Mucosa of rectum (tissue), 2 donors: ENCODE measurements around the gene ELOVL3.

Source experiments
- H3K27ac ChIP-seq, 2 donors: one replicate each; pipeline ENCODE4 v1.7.0; 2013; ENCODE audit warnings: inconsistent platforms in 2 of 2, low read depth in 2 of 2, low read length in 2 of 2
- H3K27me3 ChIP-seq, 2 donors: one replicate each; pipeline ENCODE4 v1.7.0; 2013; ENCODE audit warnings: low read length in 2 of 2; ENCODE audit not compliant: control insufficient read depth in 2 of 2, insufficient read depth in 2 of 2
- H3K36me3 ChIP-seq, 2 donors: one replicate each; pipeline ENCODE4 v1.7.0; 2013; ENCODE audit warnings: low read length in 2 of 2; ENCODE audit not compliant: control insufficient read depth in 2 of 2, insufficient read depth in 2 of 2
- H3K4me1 ChIP-seq, 2 donors: one replicate each; pipeline ENCODE4 v1.7.0; 2013; ENCODE audit warnings: low read length in 2 of 2, mild to moderate bottlenecking in 1 of 2; ENCODE audit not compliant: control insufficient read depth in 2 of 2, insufficient read depth in 2 of 2
- H3K4me3 ChIP-seq, 2 donors: one replicate each; pipeline ENCODE4 v1.7.0; 2013; ENCODE audit warnings: low read length in 2 of 2
- H3K9ac ChIP-seq, 2 donors: one replicate each; pipeline ENCODE4 v1.7.0; 2013; ENCODE audit warnings: low read length in 2 of 2, low read depth in 1 of 2, mild to moderate bottlenecking in 1 of 2
- H3K9me3 ChIP-seq, 2 donors: one replicate each; pipeline ENCODE4 v1.7.0; 2013; ENCODE audit warnings: low read length in 2 of 2; ENCODE audit not compliant: control insufficient read depth in 2 of 2
- donor health status: healthy.
- donor health status: Normal muscosa, but diverticular disease.

ELOVL3 gene

GRCh38 chr10:102237711-102238252, 11.7 kb downstream of the ELOVL3 start:
- no peaks in the 10 kb centered on the region for H3K9me3 ChIP-seq
- no peak overlapping the region for H3K4me3 ChIP-seq
- H3K9ac ChIP-seq = no peak overlapping the region
- peaks cover 12 to 16% of the 10 kb centered on the region in 2 donors for H3K4me1 ChIP-seq
- H3K36me3 ChIP-seq = no peaks in the 10 kb centered on the region
- H3K27me3 ChIP-seq = peaks cover 28 to 40% of the 10 kb centered on the region in 2 donors
- no peak overlapping the region for H3K27ac ChIP-seq

- H3K4me3 ChIP-seq = peak overlapping the region; percentile 74 to 89
- H3K9ac ChIP-seq = no peak overlapping the region
- peaks cover 17 to 22% of the 10 kb centered on the region in 2 donors for H3K4me1 ChIP-seq
- H3K9me3 ChIP-seq = no peaks in the 10 kb centered on the region
- H3K36me3 ChIP-seq = no peaks in the 10 kb centered on the region
- H3K27ac ChIP-seq = no peak overlapping the region
- H3K27me3 ChIP-seq = peaks cover 24 to 27% of the 10 kb centered on the region in 2 donors
Observed at GRCh38 chr10:102240467-102241031, 14.4 kb downstream of the ELOVL3 start.

DNA sequence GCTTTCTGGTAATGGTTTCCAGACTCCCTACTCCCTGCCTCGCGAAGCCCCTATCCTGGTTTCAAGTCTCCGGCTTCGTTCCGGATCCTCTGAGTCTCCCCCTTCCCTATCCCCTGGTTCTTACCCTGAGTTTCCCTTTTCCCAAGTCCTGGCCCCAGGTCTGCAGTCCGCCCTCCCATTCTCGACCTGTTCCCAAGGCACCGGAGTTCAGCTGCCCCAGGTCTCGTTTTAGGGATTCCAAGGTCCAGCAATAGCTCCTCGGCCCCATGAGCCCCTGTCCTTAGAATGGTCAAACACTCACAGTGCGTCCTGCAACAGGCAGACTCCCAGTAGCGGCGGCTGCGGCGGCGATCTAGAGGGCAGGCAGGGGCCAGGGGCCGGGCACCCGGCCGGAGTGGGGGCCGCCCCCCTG, 14.9 kb downstream of the ELOVL3 start:
- H3K4me3 ChIP-seq = peak overlapping the region; percentile 74 to 89
- peaks cover 24 to 27% of the 10 kb centered on the region in 2 donors for H3K27me3 ChIP-seq
- H3K27ac ChIP-seq = no peak overlapping the region
- peaks cover 16 to 22% of the 10 kb centered on the region in 2 donors for H3K4me1 ChIP-seq
- no peaks in the 10 kb centered on the region for H3K9me3 ChIP-seq
- H3K36me3 ChIP-seq = no peaks in the 10 kb centered on the region
- H3K9ac ChIP-seq = no peak overlapping the region

GRCh38 chr10:102241444-102242117, 15.5 kb downstream of the ELOVL3 start, which contains the start of gene PITX3:
Gene PITX3, minus strand, starts transcription at chr10:102241512. Its CDS starts 9,432 bp downstream, at chr10:102232080.
- H3K9ac ChIP-seq = peak within 1 kb of the TSS in 1 of 2 donors; percentile 56
- H3K27ac ChIP-seq = no peak within 1 kb of the TSS
- peaks cover 24 to 25% of the 10 kb centered on the region in 2 donors for H3K27me3 ChIP-seq
- peaks cover 21 to 26% of the 10 kb centered on the region in 2 donors for H3K4me1 ChIP-seq
- peak within 1 kb of the TSS; percentile 74 to 89 for H3K4me3 ChIP-seq
- H3K36me3 ChIP-seq = no peaks in the 10 kb centered on the region
- H3K9me3 ChIP-seq = no peaks in the 10 kb centered on the region

- Histone ChIP-seq H3K4me3 (peak overlapping the region; percentile 74 to 89), H3K36me3 (no peaks in the 10 kb centered on the region), H3K4me1 (peaks cover 27 to 31% of the 10 kb centered on the region in 2 donors), H3K27me3 (peaks cover 20 to 22% of the 10 kb centered on the region in 2 donors), H3K27ac (no peak overlapping the region), H3K9me3 (no peaks in the 10 kb centered on the region), H3K9ac (peak overlapping the region in 1 of 2 donors; percentile 56)
Observed at GRCh38 chr10:102242118-102242485, 16.0 kb downstream of the ELOVL3 start.

GRCh38 chr10:102243309-102243708, 17.2 kb downstream of the ELOVL3 start:
- no peaks in the 10 kb centered on the region for H3K36me3 ChIP-seq

DNA sequence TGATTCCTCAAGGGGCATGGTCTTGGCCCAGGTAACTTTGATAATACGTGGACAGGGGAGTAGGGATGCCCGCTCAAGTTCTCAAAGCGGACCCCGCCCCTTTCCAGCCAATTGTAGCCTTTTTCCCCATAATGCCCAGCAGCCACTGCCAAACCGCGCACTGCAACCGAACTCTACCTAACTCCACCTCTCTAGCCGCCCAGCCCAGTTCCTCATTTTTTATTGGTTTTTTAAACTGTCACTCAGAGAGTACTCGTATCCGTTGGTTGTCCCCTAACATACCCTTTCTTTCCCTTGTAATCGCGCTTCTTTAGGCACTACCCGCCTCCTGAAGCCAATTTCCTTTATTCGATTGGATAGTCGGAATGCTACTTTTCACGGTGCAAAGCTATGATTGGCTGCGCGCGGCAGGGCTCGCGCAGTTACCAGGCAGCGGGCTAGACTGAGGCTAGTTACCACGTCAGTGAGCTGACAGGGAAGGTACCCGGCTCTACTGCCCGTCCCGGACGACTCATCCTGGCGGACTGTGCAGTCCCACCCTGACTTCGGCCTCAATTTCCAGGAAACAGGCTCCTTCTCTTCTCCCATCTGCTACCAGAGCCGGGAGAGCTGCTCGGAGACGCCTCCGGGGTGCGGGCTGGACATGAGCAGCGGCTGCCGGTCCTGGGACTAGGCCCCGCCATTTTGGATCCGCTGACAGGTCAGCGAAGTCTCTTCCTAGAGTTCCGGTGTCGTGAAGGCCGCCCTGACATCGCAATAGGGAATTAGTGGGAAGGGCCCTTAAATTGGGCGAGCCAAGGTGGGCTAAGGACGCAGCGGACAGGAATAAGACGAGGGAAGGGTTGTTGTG, 19.2 kb downstream of the ELOVL3 start, which contains the start of gene GBF1:
Gene GBF1 (plus strand): TSS at position 451 of the 850 bp plus-strand sequence. CDS start 13,407 bp downstream, outside the sequence.
- Histone ChIP-seq H3K27me3 (peaks cover 4 to 10% of the 10 kb centered on the region in 2 donors), H3K9me3 (no peaks in the 10 kb centered on the region), H3K9ac (peak within 1 kb of the TSS; percentile 84 to 90), H3K4me1 (peaks cover 36 to 47% of the 10 kb centered on the region in 2 donors), H3K27ac (peak within 1 kb of the TSS; percentile 92 to 93), H3K36me3 (peaks cover 0 to 2% of the 10 kb centered on the region in 2 donors), H3K4me3 (peak within 1 kb of the TSS; percentile 97 to 100)

More at GRCh38 chr10:102243309-102243708, 17.2 kb downstream of the ELOVL3 start:
- Histone ChIP-seq H3K4me1 (peaks cover 35 to 42% of the 10 kb centered on the region in 2 donors), H3K27me3 (peaks cover 15 to 18% of the 10 kb centered on the region in 2 donors), H3K4me3 (no peak overlapping the region), H3K9ac (no peak overlapping the region), H3K9me3 (no peaks in the 10 kb centered on the region), H3K27ac (no peak overlapping the region)

- Histone ChIP-seq H3K27me3 (peaks cover 0 to 7% of the 10 kb centered on the region in 2 donors), H3K27ac (peak overlapping the region; percentile 92 to 93), H3K9ac (peak overlapping the region; percentile 84 to 90), H3K4me1 (peaks cover 40 to 43% of the 10 kb centered on the region in 2 donors), H3K4me3 (peak overlapping the region; percentile 97 to 100), H3K9me3 (no peaks in the 10 kb centered on the region), H3K36me3 (peaks cover 0 to 2% of the 10 kb centered on the region in 2 donors)
Observed at GRCh38 chr10:102245932-102246251, 19.8 kb downstream of the ELOVL3 start.

DNA sequence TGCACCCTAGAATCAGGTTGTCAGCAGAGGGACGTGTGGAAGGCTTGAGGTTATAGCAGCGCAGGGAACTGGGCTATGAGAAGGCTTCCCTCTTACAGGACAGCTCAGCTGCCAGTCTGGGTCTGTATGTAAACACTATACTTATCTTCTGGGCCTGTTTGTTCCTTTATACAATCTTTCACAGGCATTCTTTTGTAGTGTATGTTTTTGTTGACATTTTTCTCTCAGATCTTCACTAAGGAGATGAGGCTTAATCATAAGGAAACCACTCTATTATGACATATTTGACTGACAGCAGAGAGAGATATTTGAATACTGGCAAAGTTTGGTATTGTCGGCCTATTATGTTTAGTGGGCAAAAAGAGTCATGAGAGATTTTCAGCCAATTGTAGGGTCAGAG, 20.2 kb downstream of the ELOVL3 start:
- Histone ChIP-seq H3K9me3 (no peaks in the 10 kb centered on the region), H3K36me3 (peaks cover 0 to 6% of the 10 kb centered on the region in 2 donors), H3K4me1 (peaks cover 40% of the 10 kb centered on the region in 2 donors), H3K27ac (peak overlapping the region; percentile 92 to 93), H3K9ac (peak overlapping the region; percentile 84 to 90), H3K4me3 (peak overlapping the region; percentile 97 to 100), H3K27me3 (peaks cover 0 to 5% of the 10 kb centered on the region in 2 donors)
